HTERT RPE-1 (cell line): ENCODE data around the gene UST.

Source experiments
- in situ Hi-C: fragments of 300-500 bp; cut with MboI; formaldehyde crosslinking; loops from 4 replicates; pipeline ENCODE4 v1.14.3; 2020; ENCODE audit warnings: low sequenced_read_pairs

The UST gene

DNA sequence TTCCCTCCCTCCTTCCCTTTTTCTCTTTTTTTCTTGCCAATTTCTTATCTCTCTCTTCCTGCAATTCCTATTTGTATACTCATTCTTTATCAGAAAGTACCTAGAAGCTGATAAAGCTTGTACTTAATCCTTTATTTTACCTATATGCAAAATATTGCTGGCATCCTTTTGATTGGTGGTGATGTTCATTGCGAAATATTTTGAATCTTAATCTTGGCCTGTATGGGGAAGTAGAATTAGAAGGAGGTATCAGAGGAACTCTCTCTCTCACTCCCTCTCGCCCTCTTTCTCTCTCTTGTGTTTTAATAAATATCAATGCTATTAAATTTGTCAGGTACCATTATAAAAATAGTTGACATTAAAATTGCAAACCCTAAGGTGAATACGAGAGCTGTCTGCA lies 52.8 kb downstream of the UST start:
- in situ Hi-C loops, result no loop called here

DNA sequence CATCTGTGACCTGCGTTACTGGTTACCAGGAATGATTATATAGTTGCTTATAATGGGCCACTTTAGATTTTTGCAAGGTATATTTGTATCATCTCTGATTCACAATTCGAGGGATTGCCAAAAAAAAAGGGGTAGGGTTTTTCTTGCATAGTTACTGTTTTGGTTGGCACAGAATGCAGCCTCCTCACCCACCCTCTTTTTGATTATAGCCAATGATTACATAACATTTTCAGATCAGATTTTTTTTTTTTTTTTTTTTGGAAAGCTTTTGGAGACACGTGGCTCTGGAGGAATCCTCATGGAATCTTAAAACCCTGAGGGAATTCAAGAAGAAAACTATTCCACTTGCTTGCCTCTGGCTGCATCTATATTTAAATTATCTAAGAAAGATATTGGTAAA lies 53.7 kb downstream of the UST start:
- in situ Hi-C loops, result no loop called here

DNA sequence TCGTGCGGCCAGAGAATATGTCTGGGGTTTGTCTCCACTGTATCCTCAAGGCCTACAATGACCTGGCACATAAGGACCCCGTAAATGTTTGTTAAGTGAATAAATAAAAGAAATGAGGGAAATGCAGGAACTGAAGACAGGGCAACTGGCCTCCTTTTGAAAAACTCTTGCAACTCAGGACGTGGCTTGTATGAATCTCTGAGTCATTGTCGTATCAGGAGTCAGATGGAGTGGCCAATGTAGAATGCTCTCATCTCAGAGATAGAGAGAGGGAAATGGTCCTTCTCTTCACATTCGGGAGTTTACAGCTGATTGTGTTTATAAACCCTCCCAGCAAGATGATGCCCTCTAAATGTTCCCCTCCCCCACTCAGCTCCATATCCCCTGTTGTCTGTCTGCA lies 57.1 kb downstream of the UST start:
- in situ Hi-C loops, result no loop called here

DNA sequence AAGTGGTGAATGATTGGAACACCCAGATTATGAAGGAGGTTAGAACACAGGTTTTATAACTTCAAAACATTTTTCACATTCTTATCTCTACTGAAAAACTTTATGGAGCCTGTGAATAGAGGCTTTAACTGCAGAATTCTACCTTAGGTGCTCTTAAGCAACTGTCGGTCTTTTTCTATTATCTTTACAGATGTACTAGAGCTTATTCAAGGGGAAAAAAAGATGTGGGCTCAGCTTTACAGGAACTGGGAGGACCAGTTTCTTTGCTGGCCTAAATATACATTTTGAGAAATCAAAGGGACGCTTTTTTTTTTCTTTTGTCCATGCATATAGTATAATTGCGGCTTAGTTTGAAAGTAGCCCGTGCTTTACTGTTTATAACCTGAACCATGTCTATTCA lies 58.9 kb downstream of the UST start:
- in situ Hi-C loops, result no loop called here

DNA sequence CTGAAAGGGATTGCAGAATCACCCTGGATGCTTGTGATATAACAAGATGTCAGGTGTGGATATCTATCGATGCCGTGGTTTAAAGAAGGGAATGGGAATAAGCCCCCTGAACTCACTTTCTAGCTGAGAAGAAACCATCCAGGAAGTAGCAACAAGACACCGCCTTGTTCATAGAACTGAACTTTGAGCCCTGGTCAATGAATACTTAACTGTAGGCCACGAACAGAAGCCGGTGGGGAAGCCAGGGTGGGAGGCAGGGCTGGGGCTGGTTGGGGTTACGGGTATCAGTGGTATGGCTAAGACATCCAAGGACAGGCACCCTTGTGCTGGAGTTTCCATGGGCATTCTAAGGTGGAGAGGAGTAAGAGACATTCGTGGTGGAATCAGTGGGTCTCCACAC lies 61.0 kb downstream of the UST start:
- in situ Hi-C loops, result no loop called here

DNA sequence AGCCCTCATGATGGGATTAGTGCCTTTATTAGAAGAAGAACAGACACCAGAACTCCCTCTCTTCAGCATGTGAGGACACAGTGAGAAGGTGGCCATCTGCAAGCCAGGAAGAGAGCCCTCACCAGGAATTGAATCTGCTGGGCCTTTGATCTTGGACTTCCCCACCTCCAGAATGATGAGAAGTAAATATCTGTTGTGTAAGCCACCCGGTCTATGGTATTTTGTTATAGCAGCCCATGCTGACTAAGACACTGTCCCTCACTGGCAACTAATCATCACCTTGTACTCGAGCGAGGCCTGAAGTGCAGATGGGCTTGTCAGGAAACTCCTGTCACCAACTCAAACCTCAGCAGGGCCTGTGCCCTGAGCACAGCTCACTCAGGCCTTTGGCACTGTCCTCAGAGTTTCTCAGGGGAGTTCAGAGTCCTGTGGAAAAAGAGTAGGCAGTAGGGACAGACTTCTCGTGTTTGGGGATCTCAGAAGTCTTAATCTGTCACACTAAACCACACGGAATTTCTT lies 62.0 kb downstream of the UST start:
- in situ Hi-C loops, result no loop called here

DNA sequence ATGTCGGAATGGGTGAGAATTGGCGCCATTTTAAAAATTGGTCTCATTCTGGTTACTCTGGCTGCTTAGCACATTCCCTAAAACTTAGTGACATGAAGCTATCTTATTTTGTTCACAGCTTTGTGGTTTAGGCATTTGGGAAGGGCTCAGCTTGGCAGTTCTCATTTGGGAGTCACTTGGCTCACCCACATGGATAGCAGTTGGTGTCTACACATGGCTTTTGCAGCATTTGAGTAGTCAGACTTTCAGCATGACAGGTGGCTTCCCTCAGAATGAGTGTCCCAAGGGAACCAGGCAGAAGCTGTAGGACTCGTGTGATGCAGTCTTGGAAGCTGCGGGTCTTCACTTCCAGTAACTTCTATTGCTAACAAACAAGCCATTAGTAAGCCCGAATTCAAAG lies 64.6 kb downstream of the UST start:
- in situ Hi-C loops, result no loop called here

DNA sequence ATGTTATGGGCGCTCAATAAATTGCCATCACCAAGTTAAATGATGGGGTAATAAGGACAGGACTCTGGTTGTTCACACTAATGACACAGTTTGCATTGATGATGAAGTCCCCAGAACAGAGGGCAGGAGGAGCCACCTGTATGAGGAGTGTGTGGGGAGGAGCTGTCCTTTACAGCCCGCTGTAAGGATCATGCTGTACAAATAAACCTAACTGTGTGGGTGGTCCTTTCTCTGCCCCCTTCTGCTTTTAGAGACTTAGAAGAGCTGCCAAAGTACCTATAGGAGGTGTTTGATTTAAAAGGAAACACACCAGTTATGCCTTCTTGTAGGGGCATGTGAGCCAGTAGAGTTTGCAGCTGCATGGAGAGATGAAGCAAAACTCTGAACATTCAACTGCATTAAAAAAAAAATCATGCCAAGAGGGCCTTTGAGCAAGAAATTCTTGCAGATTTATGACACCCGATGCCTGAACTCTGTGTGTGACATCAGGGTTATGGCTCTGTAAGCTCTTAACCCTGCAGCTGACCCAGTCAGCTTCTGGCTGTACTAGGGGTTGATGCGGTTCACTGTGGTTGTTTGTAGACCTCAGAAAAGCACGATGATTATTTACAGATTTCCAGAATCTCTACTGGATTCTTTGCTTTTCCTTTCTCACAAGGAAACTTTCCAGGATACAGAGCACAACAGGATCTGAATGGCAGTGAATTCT lies 67.4 kb downstream of the UST start:
- in situ Hi-C loops, result no loop called here

DNA sequence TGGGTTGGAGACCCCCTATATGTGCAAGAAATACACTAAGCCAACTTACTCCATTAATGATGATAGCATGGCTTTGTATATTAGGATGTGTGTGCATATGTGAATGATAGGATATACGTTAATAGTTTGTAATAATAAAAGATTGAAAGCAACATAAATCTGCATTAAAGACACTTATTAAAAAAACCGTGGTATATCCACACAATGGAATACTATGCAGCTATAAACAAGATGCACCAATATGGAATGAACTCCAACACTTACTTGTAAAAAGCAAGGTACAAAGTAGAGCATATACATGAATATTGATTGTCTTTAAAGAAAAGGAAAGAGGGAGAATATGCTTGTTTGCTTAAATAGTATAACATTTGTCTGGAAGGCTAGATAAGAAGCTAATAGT lies 68.0 kb downstream of the UST start:
- in situ Hi-C loops, result no loop called here

DNA sequence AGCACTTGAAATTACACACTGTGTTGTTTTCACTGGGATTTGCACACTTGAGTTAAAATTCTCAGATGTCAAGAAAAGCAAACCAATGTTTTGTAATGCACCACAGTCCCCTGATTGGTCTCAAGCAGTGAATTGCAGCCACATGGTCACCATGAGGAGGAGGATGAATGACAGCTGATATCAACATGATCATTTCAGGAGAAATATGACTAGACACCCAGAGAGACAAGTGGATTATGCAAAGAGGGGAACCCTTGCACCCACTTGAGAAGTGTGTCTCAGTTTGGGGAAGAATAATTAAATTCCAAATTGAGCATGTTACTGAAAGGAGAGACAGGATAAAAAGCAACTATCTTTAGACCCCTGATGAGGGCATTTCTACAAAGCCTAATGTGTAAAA lies 69.3 kb downstream of the UST start:
- in situ Hi-C loops, result no loop called here

DNA sequence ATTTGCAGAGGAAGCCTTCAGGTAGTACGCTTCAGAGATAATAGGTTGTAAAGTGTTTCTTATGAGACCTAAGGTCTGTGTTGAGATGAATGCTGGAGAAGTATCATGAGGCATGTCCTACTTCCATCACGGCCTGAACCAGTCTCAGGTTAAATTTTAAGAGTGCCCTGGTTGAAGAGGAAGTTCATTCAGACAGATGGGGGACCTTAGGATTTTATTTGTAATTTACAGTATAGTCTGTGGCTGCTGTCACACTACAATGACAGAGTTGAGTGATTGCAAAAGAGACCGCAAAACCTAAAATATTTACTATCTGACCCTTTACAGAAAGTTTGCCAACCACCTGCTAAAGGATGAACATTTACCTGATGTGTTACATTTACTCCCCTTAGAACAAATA lies 70.9 kb downstream of the UST start:
- in situ Hi-C loops, result no loop called here

DNA sequence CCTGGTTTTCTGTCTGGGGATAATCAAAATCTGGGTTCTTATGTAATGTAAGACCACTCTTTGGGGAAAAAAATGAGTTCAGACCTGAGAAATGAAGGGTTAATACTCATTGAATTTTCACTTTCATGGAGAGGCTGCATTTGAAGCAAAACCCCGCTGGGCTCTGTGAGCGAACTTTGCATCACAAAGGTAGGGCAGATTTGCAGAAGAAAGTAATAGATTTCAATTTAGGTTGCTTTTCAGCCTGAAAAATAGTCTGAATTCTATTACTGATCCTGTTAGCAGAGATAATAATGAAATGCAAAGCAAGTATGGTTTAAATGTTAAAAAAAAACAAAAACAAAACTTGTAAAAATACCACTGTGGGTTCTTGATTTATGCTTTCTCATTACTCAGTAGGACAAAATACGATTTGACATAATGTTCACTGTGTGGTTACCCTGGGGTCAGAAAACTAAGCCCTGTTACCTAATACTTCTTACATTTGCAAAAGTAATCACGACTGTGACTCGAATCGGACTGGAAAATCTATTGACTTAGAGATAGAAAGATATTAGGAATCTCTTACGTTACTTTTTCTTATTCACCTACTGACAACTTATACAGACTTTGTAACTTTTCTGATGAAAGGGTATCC lies 72.2 kb downstream of the UST start:
- in situ Hi-C loops, result no loop called here

DNA sequence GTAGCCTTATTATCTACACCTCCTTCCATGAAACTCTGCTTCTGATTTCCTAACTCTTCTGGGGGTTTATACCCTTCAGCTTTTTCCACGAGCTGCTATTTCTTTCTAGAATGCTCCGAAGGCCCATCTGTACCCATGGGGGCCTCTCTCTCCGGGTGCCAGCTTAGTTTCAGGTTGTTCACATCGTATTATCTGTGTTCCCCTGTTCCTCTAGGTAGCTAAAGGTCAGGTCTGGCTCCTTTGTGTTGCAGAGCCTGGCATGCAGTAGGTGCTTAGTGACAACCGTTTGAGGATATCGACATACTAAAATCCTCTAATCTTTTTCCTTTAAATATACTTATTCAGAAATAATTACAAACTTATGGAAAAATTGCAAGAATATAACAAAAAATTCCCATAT lies 73.0 kb downstream of the UST start:
- in situ Hi-C loops, result no loop called here

DNA sequence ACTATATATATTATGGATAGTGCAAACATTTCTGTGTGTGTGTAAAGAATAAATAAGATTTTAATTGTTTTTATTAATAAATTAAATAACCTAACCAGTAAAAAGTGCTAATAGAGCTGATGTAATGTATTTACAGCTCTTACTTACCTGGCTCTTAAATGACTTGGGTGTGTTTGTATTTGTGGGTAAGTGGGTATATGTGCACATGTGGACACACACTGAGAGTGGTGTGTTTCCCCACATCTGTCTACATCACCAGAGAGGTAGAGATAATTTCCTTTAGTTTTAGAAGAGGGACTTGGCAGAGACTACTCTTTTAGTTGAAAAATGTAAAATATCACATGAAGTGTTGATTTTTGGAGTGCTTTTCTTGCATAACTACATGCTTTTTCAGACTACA lies 76.0 kb downstream of the UST start:
- in situ Hi-C loops, result no loop called here

DNA sequence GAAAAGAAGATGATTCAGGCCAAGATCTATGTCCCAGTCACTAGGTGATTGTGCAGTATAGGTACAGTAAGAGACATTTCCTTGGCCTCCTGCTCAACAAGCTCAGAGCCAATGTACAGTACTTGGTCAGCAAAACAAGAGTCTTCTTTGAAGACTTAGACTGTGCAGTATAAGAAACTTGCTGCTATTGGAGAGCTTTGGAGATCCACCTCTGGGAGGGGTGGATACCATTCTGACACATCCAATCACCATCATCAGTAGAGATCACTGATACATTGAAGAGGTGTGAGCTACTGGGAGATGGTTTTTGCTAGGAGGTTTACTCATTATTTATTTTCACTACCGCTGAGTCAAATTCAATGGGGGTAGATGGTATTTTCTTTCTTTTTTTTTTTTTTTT lies 77.5 kb downstream of the UST start:
- in situ Hi-C loops, result no loop called here

DNA sequence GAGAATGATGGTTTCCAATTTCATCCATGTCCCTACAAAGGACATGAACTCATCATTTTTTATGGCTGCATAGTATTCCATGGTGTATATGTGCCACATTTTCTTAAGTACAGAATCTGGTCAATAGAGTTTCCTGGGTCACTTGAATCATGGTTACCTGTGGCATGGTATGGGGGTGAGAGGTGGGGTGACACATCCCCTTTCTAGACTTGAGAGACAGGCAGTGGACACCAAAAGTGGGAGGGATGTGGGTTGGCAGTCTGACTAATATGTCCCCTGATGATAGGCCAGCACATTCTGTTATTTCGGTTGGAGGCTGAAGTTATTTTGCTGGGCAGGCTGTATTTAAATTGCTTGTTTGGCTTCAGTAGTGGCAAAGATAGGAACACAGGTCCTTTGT lies 78.1 kb downstream of the UST start:
- in situ Hi-C loops, result no loop called here

DNA sequence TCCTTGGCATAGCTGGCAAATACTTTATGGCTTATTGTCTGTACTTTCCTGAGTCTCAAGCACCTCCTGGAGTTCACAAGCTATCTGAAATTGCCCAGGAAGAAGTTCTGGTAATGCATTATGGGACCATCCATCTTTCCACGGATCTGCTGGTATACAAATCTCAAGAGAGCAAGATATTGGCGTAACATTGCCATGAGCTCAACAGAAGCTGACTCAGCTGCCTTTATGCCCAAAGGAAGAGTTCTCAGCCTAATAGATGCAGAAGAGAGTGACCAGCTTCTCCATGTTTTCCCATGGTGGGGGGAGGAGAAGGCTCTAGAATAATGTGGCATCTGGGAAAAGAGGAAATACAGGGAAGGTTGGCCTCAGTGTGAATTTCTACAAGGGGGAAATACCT lies 78.7 kb downstream of the UST start:
- in situ Hi-C loops, result no loop called here

DNA sequence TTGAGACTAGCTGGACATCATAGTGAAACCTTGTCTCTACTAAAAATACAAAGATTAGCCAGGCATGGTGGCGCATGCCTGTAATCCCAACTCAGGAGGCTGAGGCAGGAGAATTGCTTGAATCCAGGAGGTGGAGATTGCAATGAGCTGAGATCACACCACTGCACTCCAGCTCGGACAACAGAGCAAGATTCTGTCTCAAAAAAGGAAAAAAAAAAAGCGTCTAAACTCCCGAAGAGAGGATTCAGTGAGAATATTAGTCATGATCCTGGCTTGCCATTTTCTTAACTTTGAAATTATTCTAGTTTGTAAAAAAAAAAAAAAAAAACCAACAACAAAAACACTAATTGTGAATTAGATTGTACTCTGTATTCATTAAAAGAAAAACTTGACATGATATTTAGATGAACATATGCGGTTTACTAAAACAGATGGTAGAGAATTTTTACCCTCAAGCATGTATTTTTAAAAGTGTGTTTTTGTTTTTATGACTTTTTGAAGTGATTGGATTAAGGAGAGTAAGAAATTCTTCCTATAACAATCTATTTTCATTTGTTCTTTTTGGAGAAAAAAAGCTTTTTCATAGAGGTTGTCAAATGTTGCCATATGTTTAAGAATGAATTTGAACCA lies 80.7 kb downstream of the UST start:
- in situ Hi-C loops, result no loop called here

DNA sequence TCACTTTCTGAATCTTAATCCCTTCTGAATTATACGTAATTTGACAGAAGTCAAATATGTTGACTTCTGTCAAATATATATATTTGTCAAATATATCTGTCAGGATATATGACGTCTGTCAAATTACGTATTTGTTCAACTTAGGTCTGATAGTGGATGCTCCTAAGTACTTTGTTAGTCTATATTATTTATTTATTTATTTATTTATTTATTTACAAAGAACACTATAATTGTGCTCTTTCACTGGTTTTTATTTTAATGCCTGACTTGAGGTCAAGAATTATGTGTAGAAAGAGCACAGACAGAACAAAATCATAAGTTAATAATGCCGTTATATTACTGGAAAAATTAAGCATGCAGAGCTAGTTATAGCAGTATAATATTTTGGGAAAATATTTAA lies 81.2 kb downstream of the UST start:
- in situ Hi-C loops, result no loop called here

DNA sequence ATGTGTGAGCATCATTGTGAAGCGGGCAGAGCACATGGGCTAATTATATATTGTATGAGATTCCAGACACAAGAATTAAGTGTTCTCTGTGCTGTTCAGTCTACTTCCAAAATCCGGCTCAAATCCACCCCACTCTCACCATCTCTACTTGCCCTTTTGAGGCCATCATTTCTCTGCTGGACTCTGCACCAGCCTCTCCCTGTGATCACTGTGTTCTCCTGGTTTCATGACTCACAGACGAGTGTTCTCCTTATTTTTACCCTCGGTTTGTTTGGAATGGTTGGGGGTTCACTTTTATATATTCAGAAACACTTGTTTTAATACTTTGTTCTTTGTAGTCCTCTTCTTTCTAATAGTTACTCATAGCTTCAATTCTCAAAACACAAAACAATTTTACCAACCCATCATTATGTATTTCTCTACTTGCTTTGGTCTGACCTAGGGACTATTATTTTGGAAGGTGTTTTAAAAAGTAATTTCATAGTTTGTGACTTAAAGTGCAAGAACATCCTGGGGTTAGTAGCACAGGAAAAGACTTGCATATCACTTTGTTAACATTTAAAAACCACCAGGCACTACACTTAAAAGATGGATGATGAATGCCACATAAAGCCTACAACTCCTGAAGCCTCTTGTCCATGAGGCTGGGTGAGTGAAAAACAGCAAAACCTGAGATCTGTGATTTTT lies 82.7 kb downstream of the UST start:
- in situ Hi-C loops, result no loop called here

DNA sequence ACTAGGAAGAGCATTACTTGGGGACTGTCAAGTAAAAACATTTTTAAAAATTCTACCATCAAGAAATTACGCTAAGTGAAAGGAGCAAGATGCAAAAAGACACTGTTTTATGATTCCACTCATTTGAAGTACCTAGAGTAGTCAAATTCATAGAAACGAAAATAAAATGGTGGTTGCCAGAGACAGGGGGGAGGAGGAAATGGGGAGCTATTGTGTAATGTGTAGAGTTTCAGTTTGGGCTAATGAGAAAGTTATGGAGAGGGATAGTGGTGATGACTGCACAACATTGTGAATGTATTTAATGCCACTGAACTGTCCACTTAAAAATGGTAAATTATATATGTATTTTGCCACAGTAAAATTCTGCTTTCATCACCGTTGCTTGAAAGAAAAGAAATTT lies 83.8 kb downstream of the UST start:
- in situ Hi-C loops, result no loop called here

DNA sequence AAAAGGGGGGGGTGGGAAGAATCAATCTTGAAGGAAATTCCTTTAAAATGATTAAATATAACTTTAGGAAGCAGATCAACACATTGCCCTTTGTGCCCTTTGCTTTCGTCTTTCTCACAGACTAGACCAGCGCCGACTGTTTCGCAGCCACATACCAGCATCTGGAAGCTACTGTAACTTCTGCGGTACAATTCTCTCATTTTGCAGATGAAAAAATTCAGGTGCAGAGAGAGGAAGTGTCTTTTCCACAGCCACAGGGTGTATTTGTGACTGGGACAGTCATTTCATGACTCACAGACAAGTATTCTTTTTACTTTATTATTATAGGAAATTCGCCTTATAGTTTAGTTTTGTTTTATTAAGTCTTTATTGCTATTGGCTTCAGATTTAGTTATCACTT lies 84.2 kb downstream of the UST start:
- in situ Hi-C loops, result no loop called here
